Esophagus squamous epithelium (tissue), 4 donors: ENCODE data around the gene OBSCN.

Experiments
- POLR2A ChIP-seq, 4 donors: fragments of 450-650 bp; IDR thresholded peaks; one replicate each; pipeline ENCODE4 v1.6.1; 2017; ENCODE audit warnings: antibody characterized with exemption in 4 of 4, mild to moderate bottlenecking in 4 of 4, moderate library complexity in 3 of 4
- TF ChIP-seq, protein P1 (sequence below), 6 experiments: fragments of 450-650 bp in 4 of 6; fragments of 200-600 bp in 2 of 6; sonication (generic) in 2 of 6; IDR thresholded peaks; one replicate each; pipeline ENCODE4 v1.5.1; 2016 to 2019; ENCODE audit warnings: antibody characterized with exemption in 6 of 6, mild to moderate bottlenecking in 4 of 6, moderate library complexity in 4 of 6

DNA sequence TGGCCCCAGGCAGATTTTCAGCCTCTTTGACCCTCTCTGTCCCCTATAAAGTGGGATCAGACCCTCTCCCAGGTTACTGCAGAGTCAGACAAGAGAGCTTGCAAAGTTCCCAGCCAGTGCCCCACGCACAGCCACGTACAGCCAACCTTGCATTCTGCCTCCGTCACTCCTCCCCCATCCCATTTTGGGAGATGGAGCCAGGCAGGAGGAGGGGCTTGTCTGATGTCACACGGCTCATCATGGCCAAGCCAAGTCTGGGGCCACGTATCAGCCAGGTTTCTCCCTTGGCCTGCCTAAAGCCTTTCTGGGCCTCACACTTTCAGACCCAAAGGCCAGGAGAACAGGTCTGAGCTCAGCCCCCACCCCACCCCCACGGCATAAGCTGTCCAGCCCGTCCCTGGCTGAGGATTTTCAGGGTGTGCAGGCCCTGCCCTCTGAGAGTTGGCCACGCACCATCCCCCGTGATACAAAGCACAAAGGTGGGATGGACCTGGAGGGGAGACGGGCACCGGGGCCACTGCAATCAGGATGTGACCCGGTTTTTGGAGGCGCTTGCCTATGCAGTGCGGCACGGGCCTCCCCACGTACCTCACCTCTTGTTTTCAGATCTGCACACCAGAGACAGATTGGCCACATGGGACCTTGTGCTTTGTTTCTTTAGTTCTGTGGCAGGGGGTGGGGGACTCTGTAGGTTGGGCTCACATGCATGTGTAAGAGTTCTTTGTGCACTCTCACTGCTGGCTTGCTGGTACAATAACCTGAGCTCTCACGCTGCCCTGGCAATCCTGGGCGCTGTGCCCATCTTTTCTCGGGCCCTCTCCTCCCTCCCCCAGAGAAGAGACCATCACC lies 151.1 kb downstream of the OBSCN start:
- TF ChIP-seq, protein P1, sequence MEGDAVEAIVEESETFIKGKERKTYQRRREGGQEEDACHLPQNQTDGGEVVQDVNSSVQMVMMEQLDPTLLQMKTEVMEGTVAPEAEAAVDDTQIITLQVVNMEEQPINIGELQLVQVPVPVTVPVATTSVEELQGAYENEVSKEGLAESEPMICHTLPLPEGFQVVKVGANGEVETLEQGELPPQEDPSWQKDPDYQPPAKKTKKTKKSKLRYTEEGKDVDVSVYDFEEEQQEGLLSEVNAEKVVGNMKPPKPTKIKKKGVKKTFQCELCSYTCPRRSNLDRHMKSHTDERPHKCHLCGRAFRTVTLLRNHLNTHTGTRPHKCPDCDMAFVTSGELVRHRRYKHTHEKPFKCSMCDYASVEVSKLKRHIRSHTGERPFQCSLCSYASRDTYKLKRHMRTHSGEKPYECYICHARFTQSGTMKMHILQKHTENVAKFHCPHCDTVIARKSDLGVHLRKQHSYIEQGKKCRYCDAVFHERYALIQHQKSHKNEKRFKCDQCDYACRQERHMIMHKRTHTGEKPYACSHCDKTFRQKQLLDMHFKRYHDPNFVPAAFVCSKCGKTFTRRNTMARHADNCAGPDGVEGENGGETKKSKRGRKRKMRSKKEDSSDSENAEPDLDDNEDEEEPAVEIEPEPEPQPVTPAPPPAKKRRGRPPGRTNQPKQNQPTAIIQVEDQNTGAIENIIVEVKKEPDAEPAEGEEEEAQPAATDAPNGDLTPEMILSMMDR (IDR thresholded peaks at IDR 0.05): no peak
- TF ChIP-seq POLR2A (IDR thresholded peaks at IDR 0.05): no peak
